ENCODE data around the gene COL27A1. TPM values are rescaled to one million over a fixed set of nuclear protein-coding genes. Genes with fewer than 3 reads are reported as not detected.
A peak's percentile ranks its signal among the peaks of the same experiment; 100 is the strongest.

Gene COL27A1
- total and polyA plus RNA-seq, 7 donors = 1.4 to 13.3 (median 4.3) TPM

- no peaks in the 10 kb centered on the region for H3K27me3 ChIP-seq
- no peak overlapping the region for H3K4me3 ChIP-seq
- no peaks in the 10 kb centered on the region for H3K9me3 ChIP-seq
- H3K27ac ChIP-seq = no peak overlapping the region
- intact Hi-C loops (cut with DNase I) = no loop called here
- H3K36me3 ChIP-seq = no peaks in the 10 kb centered on the region
- DNase-seq = peak; percentile 37
- TF ChIP-seq POLR2AphosphoS5 (IDR thresholded peaks at IDR 0.05) (no peak), POLR2A (IDR thresholded peaks at IDR 0.05) (no peak), EP300 (IDR thresholded peaks at IDR 0.05) (no peak), CTCF (IDR thresholded peaks at IDR 0.05) (no peak)
- 88% methylated on average over 3 of the region's 3 CpGs for WGBS, 2 donors
- H3K4me1 ChIP-seq = no peaks in the 10 kb centered on the region
Measured at GRCh38 chr9:114279693-114280092, 124.4 kb downstream of the COL27A1 start.

- Histone ChIP-seq H3K9me3 (no peaks in the 10 kb centered on the region), H3K27ac (no peak overlapping the region), H3K4me3 (no peak overlapping the region), H3K4me1 (no peaks in the 10 kb centered on the region), H3K27me3 (no peaks in the 10 kb centered on the region), H3K36me3 (no peaks in the 10 kb centered on the region)
- peak; percentile 47 for DNase-seq
- WGBS, 2 donors = 78 to 80% methylated on average over 8 of the region's 8 CpGs
- intact Hi-C loops (cut with DNase I) = no loop called here
- no peak for TF ChIP-seq CTCF (IDR thresholded peaks at IDR 0.05)
- TF ChIP-seq EP300 (IDR thresholded peaks at IDR 0.05) = no peak
Measured at GRCh38 chr9:114280636-114281472, 125.5 kb downstream of the COL27A1 start.

GRCh38 chr9:114281473-114282103, 126.3 kb downstream of the COL27A1 start:
- 71 to 81% methylated on average over 12 of the region's 12 CpGs for WGBS, 2 donors
- Histone ChIP-seq H3K4me1 (no peaks in the 10 kb centered on the region), H3K27ac (no peak overlapping the region), H3K4me3 (no peak overlapping the region), H3K36me3 (no peaks in the 10 kb centered on the region), H3K9me3 (no peaks in the 10 kb centered on the region), H3K27me3 (no peaks in the 10 kb centered on the region)
- intact Hi-C loops (cut with DNase I) = no loop called here
- TF ChIP-seq CTCF (IDR thresholded peaks at IDR 0.05) (no peak), POLR2AphosphoS5 (IDR thresholded peaks at IDR 0.05) (no peak), POLR2A (IDR thresholded peaks at IDR 0.05) (no peak), EP300 (IDR thresholded peaks at IDR 0.05) (no peak)
- peak; percentile 54 for DNase-seq

- Histone ChIP-seq H3K27me3 (no peaks in the 10 kb centered on the region), H3K4me3 (no peak overlapping the region), H3K4me1 (no peaks in the 10 kb centered on the region), H3K36me3 (no peaks in the 10 kb centered on the region), H3K9me3 (no peaks in the 10 kb centered on the region), H3K27ac (no peak overlapping the region)
- intact Hi-C loops (cut with DNase I) = no loop called here
- TF ChIP-seq POLR2A (IDR thresholded peaks at IDR 0.05) = no peak
- TF ChIP-seq EP300 (IDR thresholded peaks at IDR 0.05) = no peak
- no peak for TF ChIP-seq POLR2AphosphoS5 (IDR thresholded peaks at IDR 0.05)
- no peak for TF ChIP-seq CTCF (IDR thresholded peaks at IDR 0.05)
- 93 to 95% methylated on average over 10 of the region's 10 CpGs for WGBS, 2 donors
- no peak for DNase-seq
Measured at GRCh38 chr9:114282104-114282485, 126.8 kb downstream of the COL27A1 start.
